ENCODE results near the gene RAPGEF1. TPM values are rescaled to one million over a fixed set of nuclear protein-coding genes. Genes with fewer than 3 reads are reported as not detected.

Gene RAPGEF1
- total RNA-seq, 1 donor from 2014 or later: 76.8 TPM

DNA sequence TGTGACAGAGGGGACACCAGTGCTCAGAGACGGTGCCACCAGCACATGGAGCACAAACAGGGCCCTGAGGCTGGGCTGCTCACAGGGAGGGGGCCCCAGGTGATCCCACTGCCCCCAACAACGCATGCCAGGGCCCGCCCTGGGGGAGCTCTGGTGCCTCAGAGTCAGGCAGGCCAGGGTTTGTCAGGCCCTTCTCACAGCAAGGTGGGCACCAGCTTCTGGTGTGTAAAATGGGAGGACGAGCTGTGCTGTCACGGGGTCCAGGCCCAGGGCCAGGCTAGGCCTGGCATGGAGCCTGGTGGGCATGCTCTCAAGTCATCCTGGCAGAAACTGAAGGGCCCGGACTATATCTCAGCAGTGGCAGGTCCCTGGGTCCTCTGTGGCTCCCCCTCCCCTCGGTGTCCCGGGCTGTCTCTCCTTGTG, 160.1 kb downstream of the RAPGEF1 start:
- Histone ChIP-seq H4K20me1 (ENCODE audit: insufficient read depth, low read length) (no peaks in the 10 kb centered on the region), H3K27me3 (ENCODE audit: insufficient read depth, low read length) (no peaks in the 10 kb centered on the region), H3K36me3 (ENCODE audit: insufficient read depth, low read length) (no peaks in the 10 kb centered on the region), H3K4me3 (ENCODE audit: insufficient read depth, low read depth, low read length) (no peak overlapping the region), H3K27ac (ENCODE audit: low read depth, low read length) (no peak overlapping the region), H2AFZ (ENCODE audit: low read depth, low read length) (no peak overlapping the region), H3K4me2 (ENCODE audit: low read length) (no peak overlapping the region), H3K9me3 (ENCODE audit: insufficient read depth, low read depth, low read length) (no peaks in the 10 kb centered on the region), H3K79me2 (ENCODE audit: insufficient read depth, low read length) (no peaks in the 10 kb centered on the region), H3K9ac (ENCODE audit: low read length) (no peak overlapping the region), H3K4me1 (ENCODE audit: insufficient read depth, low read length) (no peaks in the 10 kb centered on the region)
- no peak for FAIRE-seq
- DNase-seq (ENCODE audit: low read depth): no peak
- no peaks in the 10 kb centered on the region for H3K27me3 Mint-ChIP-seq (ENCODE audit: low read depth, unreplicated experiment)
- H3K36me3 Mint-ChIP-seq (ENCODE audit: low read depth, unreplicated experiment): peaks cover 10% of the 10 kb centered on the region
- H3K9me3 Mint-ChIP-seq (ENCODE audit: unreplicated experiment): no peaks in the 10 kb centered on the region
- H3K4me1 Mint-ChIP-seq (ENCODE audit: low read depth, unreplicated experiment): peaks cover 2% of the 10 kb centered on the region
- H3K27ac Mint-ChIP-seq (ENCODE audit: unreplicated experiment): no peak overlapping the region
- no peak overlapping the region for H3K4me3 Mint-ChIP-seq (ENCODE audit: unreplicated experiment)
- TF ChIP-seq EZH2 (IDR thresholded peaks at IDR 0.05; ENCODE audit: insufficient read depth, low read length): no peak
- TF ChIP-seq, protein P1, sequence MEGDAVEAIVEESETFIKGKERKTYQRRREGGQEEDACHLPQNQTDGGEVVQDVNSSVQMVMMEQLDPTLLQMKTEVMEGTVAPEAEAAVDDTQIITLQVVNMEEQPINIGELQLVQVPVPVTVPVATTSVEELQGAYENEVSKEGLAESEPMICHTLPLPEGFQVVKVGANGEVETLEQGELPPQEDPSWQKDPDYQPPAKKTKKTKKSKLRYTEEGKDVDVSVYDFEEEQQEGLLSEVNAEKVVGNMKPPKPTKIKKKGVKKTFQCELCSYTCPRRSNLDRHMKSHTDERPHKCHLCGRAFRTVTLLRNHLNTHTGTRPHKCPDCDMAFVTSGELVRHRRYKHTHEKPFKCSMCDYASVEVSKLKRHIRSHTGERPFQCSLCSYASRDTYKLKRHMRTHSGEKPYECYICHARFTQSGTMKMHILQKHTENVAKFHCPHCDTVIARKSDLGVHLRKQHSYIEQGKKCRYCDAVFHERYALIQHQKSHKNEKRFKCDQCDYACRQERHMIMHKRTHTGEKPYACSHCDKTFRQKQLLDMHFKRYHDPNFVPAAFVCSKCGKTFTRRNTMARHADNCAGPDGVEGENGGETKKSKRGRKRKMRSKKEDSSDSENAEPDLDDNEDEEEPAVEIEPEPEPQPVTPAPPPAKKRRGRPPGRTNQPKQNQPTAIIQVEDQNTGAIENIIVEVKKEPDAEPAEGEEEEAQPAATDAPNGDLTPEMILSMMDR (IDR thresholded peaks at IDR 0.05; ENCODE audit: insufficient read depth, low read depth, low read length): no peak

DNA sequence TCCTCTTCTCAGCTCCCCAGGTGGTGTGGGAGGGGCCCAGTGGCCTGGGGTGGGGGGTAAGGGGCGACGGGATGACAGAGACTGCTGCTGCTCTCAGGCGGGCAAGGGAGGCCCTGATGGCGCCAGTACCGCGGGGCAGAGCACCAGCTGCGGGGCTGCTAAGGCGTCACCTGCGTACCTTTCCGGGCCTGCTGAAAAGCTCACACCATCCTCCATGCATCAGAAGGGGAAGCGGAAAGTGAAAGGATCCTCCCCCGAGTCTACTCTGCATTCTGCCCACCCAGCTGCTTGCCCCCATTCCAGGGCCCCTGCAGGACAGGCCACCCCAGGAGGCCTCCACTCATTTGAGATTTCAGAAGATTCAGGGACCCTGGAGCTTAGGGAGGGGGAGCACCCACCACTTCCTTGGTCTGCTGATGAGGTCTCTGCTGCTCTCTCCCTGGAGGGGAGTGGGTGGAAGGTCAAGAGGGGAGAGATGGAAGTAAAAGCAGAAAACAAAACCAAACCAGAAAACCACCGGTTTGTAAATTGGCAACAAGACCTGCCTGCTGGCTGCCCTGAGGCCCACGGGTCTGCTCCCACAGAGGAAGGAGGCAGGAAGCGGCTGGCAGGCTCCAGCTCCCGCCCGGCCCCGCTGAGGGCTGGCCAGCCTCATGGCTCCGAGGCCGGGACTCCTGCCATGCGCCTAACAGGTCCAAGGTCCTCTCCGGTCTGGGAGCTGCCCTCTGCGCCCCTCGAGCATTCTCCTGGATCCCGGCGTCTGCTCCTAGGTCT, 161.0 kb downstream of the RAPGEF1 start:
- TF ChIP-seq, protein P1 (IDR thresholded peaks at IDR 0.05; ENCODE audit: insufficient read depth, low read depth, low read length): no peak
- TF ChIP-seq EZH2 (IDR thresholded peaks at IDR 0.05; ENCODE audit: insufficient read depth, low read length): no peak
- H3K9me3 ChIP-seq (ENCODE audit: insufficient read depth, low read depth, low read length): no peaks in the 10 kb centered on the region
- no peaks in the 10 kb centered on the region for H3K9me3 Mint-ChIP-seq (ENCODE audit: unreplicated experiment)
- no peaks in the 10 kb centered on the region for H3K79me2 ChIP-seq (ENCODE audit: insufficient read depth, low read length)
- no peak overlapping the region for H3K4me2 ChIP-seq (ENCODE audit: low read length)
- no peak overlapping the region for H3K27ac ChIP-seq (ENCODE audit: low read depth, low read length)
- no peaks in the 10 kb centered on the region for H3K4me1 Mint-ChIP-seq (ENCODE audit: low read depth, unreplicated experiment)
- H3K4me3 ChIP-seq (ENCODE audit: insufficient read depth, low read depth, low read length): no peak overlapping the region
- H2AFZ ChIP-seq (ENCODE audit: low read depth, low read length): no peak overlapping the region
- H3K36me3 ChIP-seq (ENCODE audit: insufficient read depth, low read length): no peaks in the 10 kb centered on the region
- H3K4me1 ChIP-seq (ENCODE audit: insufficient read depth, low read length): no peaks in the 10 kb centered on the region
- H3K27me3 ChIP-seq (ENCODE audit: insufficient read depth, low read length): no peaks in the 10 kb centered on the region
- no peaks in the 10 kb centered on the region for H3K27me3 Mint-ChIP-seq (ENCODE audit: low read depth, unreplicated experiment)
- H3K36me3 Mint-ChIP-seq (ENCODE audit: low read depth, unreplicated experiment): peaks cover 8% of the 10 kb centered on the region
- DNase-seq (ENCODE audit: low read depth) (no peak), FAIRE-seq (no peak)
- H3K27ac Mint-ChIP-seq (ENCODE audit: unreplicated experiment): no peak overlapping the region
- H4K20me1 ChIP-seq (ENCODE audit: insufficient read depth, low read length): no peaks in the 10 kb centered on the region
- H3K9ac ChIP-seq (ENCODE audit: low read length): no peak overlapping the region
- no peak overlapping the region for H3K4me3 Mint-ChIP-seq (ENCODE audit: unreplicated experiment)

DNA sequence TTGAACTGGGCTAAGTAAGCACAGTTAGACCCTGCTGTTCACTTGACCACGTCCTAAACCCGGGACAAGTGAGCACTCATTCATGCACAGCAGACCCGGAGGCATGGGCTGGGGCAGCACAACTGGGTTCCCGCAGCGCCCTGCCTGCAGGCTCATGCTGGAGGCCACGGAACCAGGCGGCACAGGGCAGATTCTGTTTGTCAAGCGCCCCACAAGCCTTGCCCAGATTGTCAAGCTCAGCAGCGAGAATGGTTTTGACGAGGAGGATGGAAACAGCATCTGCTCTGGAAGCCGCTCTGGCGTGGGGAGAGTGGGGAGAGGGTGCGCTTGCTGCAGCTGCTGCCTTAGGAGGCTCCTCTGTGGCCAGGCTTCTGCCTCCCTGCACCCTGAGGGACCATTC, 161.9 kb downstream of the RAPGEF1 start:
- H3K79me2 ChIP-seq (ENCODE audit: insufficient read depth, low read length): no peaks in the 10 kb centered on the region
- no peak overlapping the region for H3K9ac ChIP-seq (ENCODE audit: low read length)
- no peaks in the 10 kb centered on the region for H3K27me3 ChIP-seq (ENCODE audit: insufficient read depth, low read length)
- no peak overlapping the region for H3K27ac ChIP-seq (ENCODE audit: low read depth, low read length)
- H3K4me3 Mint-ChIP-seq (ENCODE audit: unreplicated experiment): no peak overlapping the region
- H3K9me3 Mint-ChIP-seq (ENCODE audit: unreplicated experiment): no peaks in the 10 kb centered on the region
- no peak overlapping the region for H3K27ac Mint-ChIP-seq (ENCODE audit: unreplicated experiment)
- no peak for FAIRE-seq
- no peak overlapping the region for H2AFZ ChIP-seq (ENCODE audit: low read depth, low read length)
- no peak overlapping the region for H3K4me2 ChIP-seq (ENCODE audit: low read length)
- peaks cover 8% of the 10 kb centered on the region for H3K36me3 Mint-ChIP-seq (ENCODE audit: low read depth, unreplicated experiment)
- TF ChIP-seq, protein P1 (IDR thresholded peaks at IDR 0.05; ENCODE audit: insufficient read depth, low read depth, low read length): no peak
- no peak for TF ChIP-seq EZH2 (IDR thresholded peaks at IDR 0.05; ENCODE audit: insufficient read depth, low read length)
- no peak overlapping the region for H3K4me3 ChIP-seq (ENCODE audit: insufficient read depth, low read depth, low read length)
- no peaks in the 10 kb centered on the region for H3K4me1 Mint-ChIP-seq (ENCODE audit: low read depth, unreplicated experiment)
- no peaks in the 10 kb centered on the region for H3K4me1 ChIP-seq (ENCODE audit: insufficient read depth, low read length)
- H4K20me1 ChIP-seq (ENCODE audit: insufficient read depth, low read length): no peaks in the 10 kb centered on the region
- no peak for DNase-seq (ENCODE audit: low read depth)
- no peaks in the 10 kb centered on the region for H3K27me3 Mint-ChIP-seq (ENCODE audit: low read depth, unreplicated experiment)
- H3K36me3 ChIP-seq (ENCODE audit: insufficient read depth, low read length): no peaks in the 10 kb centered on the region
- H3K9me3 ChIP-seq (ENCODE audit: insufficient read depth, low read depth, low read length): no peaks in the 10 kb centered on the region

Measured in astrocyte (in vitro differentiated cells and primary cell).